CD4-positive, alpha-beta T cell treated with Interleukin-1 beta for 1 hour (primary cell): ENCODE measurements around the gene CLDN6.
A peak's percentile ranks its signal among the peaks of the same experiment; 100 is the strongest.

Experiments used
- DNase-seq, 2 donors: peaks; one replicate each; pipeline ENCODE4 v3.0.0-alpha.2; 2020 to 2022

Gene CLDN6

GRCh38 chr16:3026609-3027488 lies 8.9 kb upstream of the CLDN6 start:
- DNase-seq: no peak

- DNase-seq: no peak
Measured at GRCh38 chr16:3026003-3026378, 8.0 kb upstream of the CLDN6 start.

- DNase-seq: no peak
Measured at GRCh38 chr16:3025032-3026002, 7.3 kb upstream of the CLDN6 start.

GRCh38 chr16:3023669-3024478 lies 5.9 kb upstream of the CLDN6 start, which contains the start of the genes HCFC1R1 and THOC6:
TSS of gene HCFC1R1 (minus strand) at chr16:3023942. CDS start at chr16:3023941, 1 bp downstream.
TSS of gene THOC6 (plus strand) at chr16:3024035. CDS start at chr16:3024327, 292 bp downstream.
- DNase-seq: peak; percentile 95 to 96

GRCh38 chr16:3023415-3023668 lies 5.4 kb upstream of the CLDN6 start:
- DNase-seq: no peak

- DNase-seq: no peak
Measured at GRCh38 chr16:3022684-3023414, 4.9 kb upstream of the CLDN6 start.

- DNase-seq: peak; percentile 61 to 73
Measured at GRCh38 chr16:3022208-3022683, 4.3 kb upstream of the CLDN6 start.

GRCh38 chr16:3021449-3022207 lies 3.6 kb upstream of the CLDN6 start:
- peak; percentile 65 to 67 for DNase-seq

- DNase-seq: peak; percentile 62 to 68
Measured at GRCh38 chr16:3020604-3021448, 2.8 kb upstream of the CLDN6 start.

- peak; percentile 76 to 77 for DNase-seq
Measured at GRCh38 chr16:3020247-3020603, 2.2 kb upstream of the CLDN6 start, which contains the start of gene TNFRSF12A. TSS of gene TNFRSF12A (plus strand) at chr16:3020368. CDS start at chr16:3020398, 30 bp downstream.

- no peak for DNase-seq
Measured at GRCh38 chr16:3019594-3020246, 1.7 kb upstream of the CLDN6 start.

- no peak for DNase-seq
Measured at GRCh38 chr16:3017344-3017743, 639 bp downstream of the CLDN6 start.

GRCh38 chr16:3015865-3016521 lies 2.0 kb downstream of the CLDN6 start:
- no peak for DNase-seq

GRCh38 chr16:3014971-3015370 lies 3.0 kb downstream of the CLDN6 start:
- DNase-seq: no peak

GRCh38 chr16:3013998-3014690 lies 3.8 kb downstream of the CLDN6 start:
- no peak for DNase-seq

GRCh38 chr16:3013491-3013951 lies 4.5 kb downstream of the CLDN6 start:
- DNase-seq: no peak

- no peak for DNase-seq
Measured at GRCh38 chr16:3012828-3013420, 5.1 kb downstream of the CLDN6 start, which contains the start of gene CLDN9. TSS of gene CLDN9 (plus strand) at chr16:3012923. CDS start at chr16:3013363, 440 bp downstream.

- no peak for DNase-seq
Measured at GRCh38 chr16:3012246-3012645, 5.7 kb downstream of the CLDN6 start.
